Peyer's patch (tissue), 4 donors: ENCODE results near the gene UBL7. TPM values are rescaled to one million over a fixed set of nuclear protein-coding genes. Genes with fewer than 3 reads are reported as not detected.

ENCODE experiments used
- DNase-seq, 3 donors: peaks; one replicate each; pipeline ENCODE4 v3.0.0-alpha.2; 2017 to 2019
- H3K27ac ChIP-seq, 4 donors: fragments of 200-600 bp; sonication (generic); one replicate each; pipeline ENCODE4 v1.5.1; 2016 to 2019
- H3K27me3 ChIP-seq, 2 donors: fragments of 200-600 bp; sonication (generic); one replicate each; pipeline ENCODE4 v1.5.1; 2019
- H3K36me3 ChIP-seq, 3 donors: fragments of 200-600 bp; sonication (generic); one replicate each; pipeline ENCODE4 v1.5.1; 2016 to 2019
- H3K4me1 ChIP-seq, 4 donors: fragments of 200-600 bp; sonication (generic); one replicate each; pipeline ENCODE4 v1.5.1; 2016 to 2019
- H3K4me3 ChIP-seq, 4 donors: fragments of 200-600 bp; sonication (generic); 1 replicate in 3 of 4; 2 replicates in 1 of 4; pipeline ENCODE4 v1.5.1; 2016 to 2019; ENCODE audit warnings: mild to moderate bottlenecking in 1 of 4
- H3K9me3 ChIP-seq, 4 donors: fragments of 200-600 bp; sonication (generic); one replicate each; pipeline ENCODE4 v1.5.1; 2016 to 2019; ENCODE audit warnings: mild to moderate bottlenecking in 1 of 4
- POLR2A ChIP-seq, 2 donors: fragments of 450-650 bp; IDR thresholded peaks; one replicate each; pipeline ENCODE4 v1.5.1; 2017; ENCODE audit warnings: antibody characterized with exemption in 2 of 2, mild to moderate bottlenecking in 2 of 2, moderate library complexity in 2 of 2
- total RNA-seq, 4 donors: library from RNA; depleted of rRNA; stranded (reverse); fragments of >200 nt; gene quantifications; one replicate each; pipeline ENCODE4 v1.1.0, GENCODE V29; 2016
- TF ChIP-seq, protein P1 (sequence below), 6 experiments: fragments of 450-650 bp in 4 of 6; fragments of 200-600 bp in 2 of 6; sonication (generic) in 1 of 6; IDR thresholded peaks; one replicate each; pipeline ENCODE4 v1.5.1; 2017 to 2019; ENCODE audit warnings: antibody characterized with exemption in 6 of 6, mild to moderate bottlenecking in 3 of 6, moderate library complexity in 1 of 6

The UBL7 gene
- total RNA-seq, 4 donors from 2014 or later = 22.3 to 39.6 (median 32.6) TPM

DNA sequence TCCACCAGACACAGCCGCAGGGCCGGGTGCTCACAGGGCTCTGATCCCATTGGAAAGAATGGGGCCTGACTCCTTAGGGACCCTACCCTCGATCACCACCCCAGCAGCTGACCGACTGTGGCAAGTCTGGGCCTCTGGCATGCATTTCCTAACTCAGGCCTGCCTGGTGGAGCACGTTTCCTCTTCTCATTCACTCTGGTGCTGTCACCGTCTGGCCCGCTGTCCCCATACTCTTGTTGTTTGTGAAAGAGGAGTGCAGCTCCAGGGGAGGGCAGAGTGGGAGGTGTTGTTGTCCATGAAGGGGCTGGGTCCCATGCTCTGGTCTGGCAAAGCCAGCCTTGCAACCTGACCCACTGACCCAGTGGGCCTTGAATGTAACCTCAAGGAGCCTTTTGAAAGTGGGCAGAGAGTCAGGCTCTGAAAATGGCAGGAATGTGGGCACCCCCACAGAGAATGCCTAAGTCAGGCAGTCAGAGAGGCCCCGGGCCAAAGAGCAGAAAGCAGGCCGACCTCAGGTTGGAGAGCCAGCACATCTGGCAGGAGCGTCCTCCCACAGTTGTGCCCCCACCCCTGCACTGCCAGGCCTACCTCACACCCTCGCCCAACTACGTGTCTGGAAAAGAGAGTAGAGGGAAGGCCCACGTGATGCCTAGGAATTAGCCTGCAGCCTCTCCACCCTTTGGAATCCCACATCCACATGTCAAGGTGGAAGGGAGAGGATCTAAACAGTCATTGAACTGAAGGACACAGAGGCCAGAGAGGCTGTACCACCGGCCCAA, 38.1 kb downstream of the UBL7 start:
- TF ChIP-seq POLR2A (IDR thresholded peaks at IDR 0.05) = no peak
- TF ChIP-seq, protein P1, sequence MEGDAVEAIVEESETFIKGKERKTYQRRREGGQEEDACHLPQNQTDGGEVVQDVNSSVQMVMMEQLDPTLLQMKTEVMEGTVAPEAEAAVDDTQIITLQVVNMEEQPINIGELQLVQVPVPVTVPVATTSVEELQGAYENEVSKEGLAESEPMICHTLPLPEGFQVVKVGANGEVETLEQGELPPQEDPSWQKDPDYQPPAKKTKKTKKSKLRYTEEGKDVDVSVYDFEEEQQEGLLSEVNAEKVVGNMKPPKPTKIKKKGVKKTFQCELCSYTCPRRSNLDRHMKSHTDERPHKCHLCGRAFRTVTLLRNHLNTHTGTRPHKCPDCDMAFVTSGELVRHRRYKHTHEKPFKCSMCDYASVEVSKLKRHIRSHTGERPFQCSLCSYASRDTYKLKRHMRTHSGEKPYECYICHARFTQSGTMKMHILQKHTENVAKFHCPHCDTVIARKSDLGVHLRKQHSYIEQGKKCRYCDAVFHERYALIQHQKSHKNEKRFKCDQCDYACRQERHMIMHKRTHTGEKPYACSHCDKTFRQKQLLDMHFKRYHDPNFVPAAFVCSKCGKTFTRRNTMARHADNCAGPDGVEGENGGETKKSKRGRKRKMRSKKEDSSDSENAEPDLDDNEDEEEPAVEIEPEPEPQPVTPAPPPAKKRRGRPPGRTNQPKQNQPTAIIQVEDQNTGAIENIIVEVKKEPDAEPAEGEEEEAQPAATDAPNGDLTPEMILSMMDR (IDR thresholded peaks at IDR 0.05) = no peak
- peak in 2 of 3 donors; percentile 58 to 61 for DNase-seq
- Histone ChIP-seq H3K36me3 (no peaks in the 10 kb centered on the region), H3K9me3 (no peaks in the 10 kb centered on the region), H3K27me3 (no peaks in the 10 kb centered on the region), H3K4me1 (peaks cover 0 to 50% (median 17%) of the 10 kb centered on the region in 4 donors), H3K27ac (peak overlapping the region in 2 of 4 donors; percentile 27 to 93), H3K4me3 (no peak overlapping the region)

DNA sequence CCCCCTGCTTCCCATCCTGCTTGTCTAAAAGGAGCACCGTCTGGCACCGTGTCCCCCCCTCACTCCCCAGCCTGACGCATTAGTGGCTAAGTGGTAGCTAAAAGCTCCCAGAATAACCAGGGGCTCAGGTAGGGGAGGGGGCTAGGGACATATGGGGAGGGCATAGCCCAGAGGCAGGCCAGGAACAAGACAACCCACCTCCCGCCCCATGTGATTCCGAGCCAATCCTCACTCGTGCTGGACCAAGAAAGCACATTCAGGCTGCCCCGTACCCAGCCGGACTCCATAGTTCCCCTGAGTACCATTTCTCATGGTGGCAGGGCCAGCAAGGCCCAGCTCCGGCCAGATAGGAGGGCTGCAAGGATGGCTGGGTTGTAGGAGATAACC, 38.7 kb downstream of the UBL7 start:
- H3K9me3 ChIP-seq = no peaks in the 10 kb centered on the region
- no peaks in the 10 kb centered on the region for H3K36me3 ChIP-seq
- H3K4me3 ChIP-seq = no peak overlapping the region
- no peak for DNase-seq
- peaks cover 0 to 48% (median 17%) of the 10 kb centered on the region in 4 donors for H3K4me1 ChIP-seq
- peak overlapping the region in 2 of 4 donors; percentile 27 to 93 for H3K27ac ChIP-seq
- TF ChIP-seq, protein P1 (IDR thresholded peaks at IDR 0.05) = no peak
- TF ChIP-seq POLR2A (IDR thresholded peaks at IDR 0.05) = no peak
- H3K27me3 ChIP-seq = no peaks in the 10 kb centered on the region

DNA sequence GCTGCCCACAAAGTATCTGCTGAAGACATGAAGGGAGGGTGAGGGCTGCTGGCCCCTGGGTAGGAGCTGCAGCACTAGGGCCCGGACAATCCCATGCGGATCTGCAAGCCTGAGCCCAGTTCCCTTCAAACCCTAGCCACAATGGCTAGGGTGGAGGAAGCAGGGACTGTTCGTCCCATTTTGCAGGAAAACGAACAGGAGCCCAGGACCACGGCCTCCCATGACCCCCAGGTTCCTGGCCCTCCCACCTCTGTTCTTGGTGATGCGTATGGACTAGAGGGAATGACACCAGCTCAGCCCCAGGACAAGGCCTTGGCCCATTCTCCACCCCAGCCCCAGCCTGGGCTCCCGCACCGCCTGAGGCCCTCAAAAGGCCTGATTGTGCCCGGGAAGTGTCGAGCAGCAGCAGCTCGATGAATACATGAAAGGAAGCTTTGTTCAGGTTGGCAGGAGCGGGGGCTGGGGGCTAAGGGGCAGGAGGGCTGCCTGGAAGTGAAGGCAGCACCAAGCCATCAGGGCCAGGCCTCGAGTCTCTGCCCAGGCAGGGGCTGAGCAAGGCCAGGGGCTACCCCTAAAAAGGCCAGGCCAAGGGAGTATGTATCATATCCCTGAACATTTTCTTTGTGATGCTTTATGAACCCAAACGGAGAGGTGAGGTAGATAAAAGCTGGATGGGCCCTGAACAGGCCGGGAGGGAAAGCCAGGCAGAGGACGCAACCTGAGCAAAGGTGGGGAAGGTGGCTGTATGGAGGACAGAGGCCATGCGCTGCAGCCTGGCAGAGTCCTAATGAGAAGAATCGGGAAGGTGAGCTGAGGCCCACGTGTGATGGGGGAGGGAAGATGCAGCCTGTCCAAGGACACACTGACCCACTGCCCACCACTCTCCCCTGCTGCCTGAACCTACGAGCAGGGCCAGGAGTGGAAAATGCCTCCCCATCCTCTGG, 39.4 kb downstream of the UBL7 start:
- peak overlapping the region in 1 of 4 donors; percentile 93 for H3K27ac ChIP-seq

DNA sequence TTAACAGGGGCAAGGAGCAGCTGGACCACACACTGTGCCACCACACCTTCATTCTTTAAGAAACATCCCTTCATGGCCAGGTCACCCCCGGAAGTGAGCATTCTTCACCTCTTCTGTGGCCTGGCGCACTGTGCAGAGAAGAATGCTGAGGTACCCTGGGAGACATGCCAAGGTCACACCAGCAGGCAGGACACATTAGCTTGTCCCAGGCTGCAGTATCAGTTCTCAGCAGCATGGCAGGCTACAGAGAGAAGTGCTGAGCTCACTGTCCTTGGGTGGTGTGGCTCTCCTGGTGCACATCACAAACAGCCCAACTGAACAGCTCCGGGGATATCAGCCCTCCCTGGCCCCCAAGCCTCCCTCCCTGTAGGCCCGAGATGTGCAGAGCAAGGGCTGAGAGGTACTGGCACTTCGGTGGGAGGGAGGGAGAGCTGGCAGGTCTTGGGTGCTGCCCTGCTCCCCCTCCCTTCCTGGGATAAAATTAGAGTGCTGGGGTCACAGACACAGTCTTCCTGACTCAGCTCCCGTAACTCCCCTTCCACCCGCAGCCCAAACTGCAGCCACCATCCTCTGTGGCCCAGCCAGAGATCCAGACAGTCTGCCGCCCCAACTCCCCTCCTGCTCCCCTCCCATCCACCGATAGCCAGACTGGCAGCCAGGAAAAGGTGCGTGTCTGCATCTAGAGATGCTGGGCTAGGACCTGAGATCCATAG, 40.6 kb downstream of the UBL7 start:
- Histone ChIP-seq H3K9me3 (no peaks in the 10 kb centered on the region), H3K27me3 (no peaks in the 10 kb centered on the region), H3K27ac (peak overlapping the region in 1 of 4 donors; percentile 93), H3K36me3 (no peaks in the 10 kb centered on the region), H3K4me1 (peaks cover 0 to 44% (median 17%) of the 10 kb centered on the region in 4 donors), H3K4me3 (no peak overlapping the region)
- peak in 1 of 3 donors; percentile 50 for DNase-seq
- TF ChIP-seq, protein P1 (IDR thresholded peaks at IDR 0.05) = no peak
- no peak for TF ChIP-seq POLR2A (IDR thresholded peaks at IDR 0.05)

More for the DNA sequence above, 39.4 kb downstream of the UBL7 start:
- Histone ChIP-seq H3K27me3 (no peaks in the 10 kb centered on the region), H3K36me3 (no peaks in the 10 kb centered on the region), H3K4me3 (no peak overlapping the region), H3K9me3 (no peaks in the 10 kb centered on the region), H3K4me1 (peaks cover 0 to 44% (median 17%) of the 10 kb centered on the region in 4 donors)
- DNase-seq = no peak
- TF ChIP-seq POLR2A (IDR thresholded peaks at IDR 0.05) = no peak
- TF ChIP-seq, protein P1 (IDR thresholded peaks at IDR 0.05) = no peak

DNA sequence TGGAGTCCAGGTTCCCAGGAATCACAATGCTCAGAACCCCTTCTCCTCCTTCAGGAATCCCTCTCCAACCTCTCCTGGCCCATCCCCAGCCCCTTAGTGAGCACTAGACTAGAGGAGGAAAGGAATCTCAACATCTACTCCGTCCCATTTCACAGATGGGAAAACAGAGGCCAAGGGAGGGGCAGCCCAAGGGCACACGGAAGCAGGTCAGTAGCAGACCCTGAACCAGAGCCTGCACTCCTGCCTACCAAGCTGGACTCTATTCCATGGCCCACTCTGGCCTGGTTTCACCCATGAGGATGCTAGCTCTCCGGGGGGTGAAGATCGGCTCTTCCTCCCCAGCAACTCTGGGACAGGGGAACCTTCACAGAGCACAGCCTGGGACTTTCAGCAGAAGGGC, 41.5 kb downstream of the UBL7 start:
- no peak for DNase-seq
- TF ChIP-seq, protein P1 (IDR thresholded peaks at IDR 0.05) = no peak
- TF ChIP-seq POLR2A (IDR thresholded peaks at IDR 0.05) = no peak

More for the DNA sequence above, 41.5 kb downstream of the UBL7 start:
- no peaks in the 10 kb centered on the region for H3K36me3 ChIP-seq
- H3K9me3 ChIP-seq = no peaks in the 10 kb centered on the region
- peaks cover 0 to 39% (median 17%) of the 10 kb centered on the region in 4 donors for H3K4me1 ChIP-seq
- H3K27ac ChIP-seq = peak overlapping the region in 1 of 4 donors; percentile 93
- no peaks in the 10 kb centered on the region for H3K27me3 ChIP-seq
- no peak overlapping the region for H3K4me3 ChIP-seq
